Type B pancreatic cell (in vitro differentiated cells): ENCODE measurements around the gene MRPL19. TPM values are rescaled to one million over a fixed set of nuclear protein-coding genes. Genes with fewer than 3 reads are reported as not detected.

Source experiments
- DNase-seq: peaks from one replicate; pipeline ENCODE4 v3.0.0; 2021; ENCODE audit warnings: mixed read lengths; ENCODE audit not compliant: unreplicated experiment; ENCODE audit errors: extremely low spot score
- H3K27ac Mint-ChIP-seq: 2 replicates; pipeline ENCODE4 v1.8.0; 2021; ENCODE audit warnings: mild to moderate bottlenecking, mixed read lengths
- H3K27me3 Mint-ChIP-seq: 2 replicates; pipeline ENCODE4 v1.8.0; 2021; ENCODE audit warnings: mixed read lengths
- H3K36me3 Mint-ChIP-seq: 2 replicates; pipeline ENCODE4 v1.8.0; 2021; ENCODE audit warnings: mixed read lengths
- H3K4me1 Mint-ChIP-seq: one replicate; pipeline ENCODE4 v1.8.0; 2021; ENCODE audit warnings: mixed read lengths; ENCODE audit not compliant: unreplicated experiment
- H3K4me3 Mint-ChIP-seq: 2 replicates; pipeline ENCODE4 v1.8.0; 2021; ENCODE audit warnings: mild to moderate bottlenecking, mixed read lengths
- H3K9me3 Mint-ChIP-seq: 2 replicates; pipeline ENCODE4 v1.8.0; 2021; ENCODE audit warnings: mixed read lengths
- total RNA-seq: library from RNA; stranded (reverse); gene quantifications from 2 replicates; pipeline ENCODE4 v1.2.1, GENCODE V29; 2021; ENCODE audit warnings: low replicate concordance
- TF ChIP-seq, protein P1 (sequence below): fragments of 200-600 bp; sonication (generic); conservative IDR thresholded peaks from 2 replicates; pipeline ENCODE4 v1.5.0; 2021; ENCODE audit warnings: antibody characterized with exemption, mild to moderate bottlenecking

Gene MRPL19
- total RNA-seq, 1 donor from 2014 or later, result 55.8 TPM

GRCh38 chr2:75647771-75648170 lies 1.2 kb downstream of the MRPL19 start:
- no peak for DNase-seq
- H3K4me3 Mint-ChIP-seq, result peak overlapping the region; percentile 96
- H3K4me1 Mint-ChIP-seq, result peaks cover 5% of the 10 kb centered on the region
- H3K36me3 Mint-ChIP-seq, result peaks cover 34% of the 10 kb centered on the region
- no peaks in the 10 kb centered on the region for H3K27me3 Mint-ChIP-seq
- TF ChIP-seq, protein P1, sequence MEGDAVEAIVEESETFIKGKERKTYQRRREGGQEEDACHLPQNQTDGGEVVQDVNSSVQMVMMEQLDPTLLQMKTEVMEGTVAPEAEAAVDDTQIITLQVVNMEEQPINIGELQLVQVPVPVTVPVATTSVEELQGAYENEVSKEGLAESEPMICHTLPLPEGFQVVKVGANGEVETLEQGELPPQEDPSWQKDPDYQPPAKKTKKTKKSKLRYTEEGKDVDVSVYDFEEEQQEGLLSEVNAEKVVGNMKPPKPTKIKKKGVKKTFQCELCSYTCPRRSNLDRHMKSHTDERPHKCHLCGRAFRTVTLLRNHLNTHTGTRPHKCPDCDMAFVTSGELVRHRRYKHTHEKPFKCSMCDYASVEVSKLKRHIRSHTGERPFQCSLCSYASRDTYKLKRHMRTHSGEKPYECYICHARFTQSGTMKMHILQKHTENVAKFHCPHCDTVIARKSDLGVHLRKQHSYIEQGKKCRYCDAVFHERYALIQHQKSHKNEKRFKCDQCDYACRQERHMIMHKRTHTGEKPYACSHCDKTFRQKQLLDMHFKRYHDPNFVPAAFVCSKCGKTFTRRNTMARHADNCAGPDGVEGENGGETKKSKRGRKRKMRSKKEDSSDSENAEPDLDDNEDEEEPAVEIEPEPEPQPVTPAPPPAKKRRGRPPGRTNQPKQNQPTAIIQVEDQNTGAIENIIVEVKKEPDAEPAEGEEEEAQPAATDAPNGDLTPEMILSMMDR, result peak; percentile 58
- no peaks in the 10 kb centered on the region for H3K9me3 Mint-ChIP-seq
- peak overlapping the region; percentile 94 for H3K27ac Mint-ChIP-seq

DNA sequence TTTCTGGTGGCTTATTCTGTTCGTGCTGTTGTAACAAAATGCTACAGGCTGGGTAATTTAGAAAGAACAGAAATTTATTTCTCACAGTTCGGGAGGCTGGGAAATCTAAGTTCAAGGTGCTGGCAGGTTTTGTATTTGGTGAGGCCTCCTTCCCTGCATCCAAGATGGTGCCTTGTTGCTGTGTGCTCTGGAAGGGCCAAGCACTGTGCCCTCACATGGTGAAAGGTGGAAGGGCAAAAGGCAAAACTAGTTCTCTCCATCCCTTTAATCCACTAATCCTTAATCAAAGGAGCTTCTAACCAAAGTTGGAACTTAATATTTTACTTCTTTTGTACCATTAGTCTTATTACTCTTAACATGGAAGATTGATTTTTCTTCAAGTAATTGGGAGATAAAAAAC lies 7.4 kb downstream of the MRPL19 start:
- Mint-ChIP-seq H3K36me3 (peaks cover 84% of the 10 kb centered on the region), H3K27me3 (no peaks in the 10 kb centered on the region), H3K4me3 (no peak overlapping the region), H3K27ac (no peak overlapping the region), H3K4me1 (no peaks in the 10 kb centered on the region), H3K9me3 (no peaks in the 10 kb centered on the region)
- no peak for DNase-seq
- TF ChIP-seq, protein P1, result peak; percentile 16

- H3K4me3 Mint-ChIP-seq, result no peak overlapping the region
- TF ChIP-seq, protein P1, result no peak
- no peak overlapping the region for H3K27ac Mint-ChIP-seq
- H3K4me1 Mint-ChIP-seq, result no peaks in the 10 kb centered on the region
- H3K9me3 Mint-ChIP-seq, result peaks cover 3% of the 10 kb centered on the region
- DNase-seq, result no peak
- peaks cover 88% of the 10 kb centered on the region for H3K36me3 Mint-ChIP-seq
- H3K27me3 Mint-ChIP-seq, result no peaks in the 10 kb centered on the region
Observed at GRCh38 chr2:75655861-75656260, 9.3 kb downstream of the MRPL19 start.

DNA sequence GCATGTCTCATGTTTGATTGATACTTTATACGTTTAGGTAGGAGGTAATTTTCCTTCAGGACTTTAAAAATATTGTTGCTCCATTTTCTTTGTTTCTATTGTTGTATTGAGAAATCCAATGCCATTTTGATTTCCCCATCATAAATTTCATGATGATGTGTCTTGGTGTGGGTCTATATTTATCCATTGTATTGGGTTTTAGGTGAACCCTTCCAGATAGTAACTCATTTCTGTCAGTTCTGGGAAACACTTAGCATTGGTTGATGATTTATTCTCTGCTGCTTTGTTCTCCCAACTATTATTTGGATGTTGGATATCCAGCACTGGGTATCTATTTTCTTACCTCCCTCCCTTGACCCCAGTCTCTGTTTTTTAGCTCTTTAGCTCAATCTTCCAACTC lies 10.0 kb downstream of the MRPL19 start:
- no peaks in the 10 kb centered on the region for H3K4me1 Mint-ChIP-seq
- peaks cover 90% of the 10 kb centered on the region for H3K36me3 Mint-ChIP-seq
- H3K9me3 Mint-ChIP-seq, result peaks cover 3% of the 10 kb centered on the region
- no peak overlapping the region for H3K27ac Mint-ChIP-seq
- TF ChIP-seq, protein P1, result no peak
- no peaks in the 10 kb centered on the region for H3K27me3 Mint-ChIP-seq
- no peak overlapping the region for H3K4me3 Mint-ChIP-seq
- DNase-seq, result no peak

- H3K27me3 Mint-ChIP-seq, result no peaks in the 10 kb centered on the region
- no peak overlapping the region for H3K4me3 Mint-ChIP-seq
- H3K27ac Mint-ChIP-seq, result no peak overlapping the region
- peaks cover 85% of the 10 kb centered on the region for H3K36me3 Mint-ChIP-seq
- no peak for DNase-seq
- TF ChIP-seq, protein P1, result no peak
- H3K9me3 Mint-ChIP-seq, result peaks cover 3% of the 10 kb centered on the region
- H3K4me1 Mint-ChIP-seq, result no peaks in the 10 kb centered on the region
Observed at GRCh38 chr2:75657798-75658197, 11.2 kb downstream of the MRPL19 start.

DNA sequence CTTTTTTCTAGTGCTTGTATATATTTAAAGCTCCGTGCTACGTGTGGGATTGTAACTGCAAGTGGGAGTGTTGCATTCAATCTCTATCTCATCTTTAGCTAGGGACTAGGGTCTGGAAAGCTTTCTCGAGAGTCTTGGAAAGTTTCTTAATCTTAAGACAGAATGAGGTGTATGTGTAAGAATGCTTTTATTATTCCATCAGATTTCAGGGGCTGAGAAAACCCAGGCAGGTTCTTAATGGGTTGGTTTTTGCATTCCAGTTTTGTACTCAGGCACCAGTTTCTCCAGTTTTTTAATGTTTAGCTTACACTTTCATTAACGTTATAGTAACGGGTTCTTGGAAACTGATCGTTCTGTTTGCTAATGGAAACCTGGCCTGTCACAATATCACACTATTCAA lies 20.3 kb downstream of the MRPL19 start:
- Mint-ChIP-seq H3K4me1 (peaks cover 6% of the 10 kb centered on the region), H3K27me3 (no peaks in the 10 kb centered on the region), H3K4me3 (no peak overlapping the region), H3K36me3 (peaks cover 25% of the 10 kb centered on the region), H3K27ac (no peak overlapping the region), H3K9me3 (no peaks in the 10 kb centered on the region)
- TF ChIP-seq, protein P1, result no peak
- DNase-seq, result no peak
